Measurements from ENCODE around the gene MARK1.

GRCh38 chr1:220616836-220617235, 88.9 kb downstream of the MARK1 start:
- TF ChIP-seq CTCF (IDR thresholded peaks at IDR 0.05; ENCODE audit: borderline replicate concordance, extremely low read depth, low read length, poor library complexity, severe bottlenecking) (no peak), EZH2 (IDR thresholded peaks at IDR 0.05; ENCODE audit: borderline replicate concordance, low read depth, low read length, severe bottlenecking) (no peak)

Measured in DND-41 (cell line).